ENCODE data around the gene JAZF1.

DNA sequence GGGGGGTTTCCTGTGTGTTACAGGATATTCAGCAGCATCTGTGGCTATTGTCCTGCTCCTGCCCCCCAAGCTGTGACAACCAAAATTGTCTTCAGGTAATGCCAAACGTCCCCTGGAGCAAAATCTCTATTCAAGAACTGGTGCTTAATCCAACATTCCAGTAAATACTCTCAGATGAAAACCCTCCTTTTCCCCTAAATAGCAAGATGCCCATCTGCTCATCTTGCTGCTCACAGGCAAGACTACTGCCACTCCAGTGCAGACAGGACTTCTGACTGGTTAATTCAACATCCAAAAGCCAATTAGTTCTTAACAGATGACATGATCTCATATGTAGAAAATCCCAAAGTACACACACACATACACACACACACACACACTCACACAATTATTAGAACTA lies 20.5 kb upstream of the JAZF1 start:
- no peak for TF ChIP-seq POLR2A (IDR thresholded peaks at IDR 0.05)
- no peak for TF ChIP-seq POLR2AphosphoS5 (IDR thresholded peaks at IDR 0.05)

Measured in prostate gland (tissue), 1 donor.